Calu3 (cell line): ENCODE data around the gene TRIM44. TPM values are rescaled to one million over a fixed set of nuclear protein-coding genes. Genes with fewer than 3 reads are reported as not detected.
A peak's percentile ranks its signal among the peaks of the same experiment; 100 is the strongest.

Source experiments
- BruUV-seq: library from RNA; stranded (reverse); fragments of 400-500 nt; replicated peaks from 2 replicates; lab custom pipeline; 2021; lab: Mats Ljungman, UMichigan
- CTCF ChIA-PET: fragments of 300-600 bp; sonication (Branson Sonifier 250); formaldehyde crosslinking; loops from one replicate; lab custom pipeline; 2022; ENCODE audit warnings: antibody characterized with exemption; lab: Charles Lee
- DNase-seq: peaks from one replicate; pipeline ENCODE4 v3.0.0; 2022
- H3K27ac Mint-ChIP-seq: one replicate; pipeline ENCODE4 v1.8.0; 2022; ENCODE audit warnings: mixed read lengths; ENCODE audit not compliant: unreplicated experiment
- H3K27me3 Mint-ChIP-seq: one replicate; pipeline ENCODE4 v1.8.0; 2022; ENCODE audit warnings: mixed read lengths; ENCODE audit not compliant: unreplicated experiment
- H3K36me3 Mint-ChIP-seq: one replicate; pipeline ENCODE4 v1.8.0; 2022; ENCODE audit warnings: mild to moderate bottlenecking, moderate library complexity, mixed read lengths; ENCODE audit not compliant: insufficient read depth, unreplicated experiment
- H3K4me1 Mint-ChIP-seq: one replicate; pipeline ENCODE4 v1.8.0; 2022; ENCODE audit warnings: mild to moderate bottlenecking, low read depth, mixed read lengths; ENCODE audit not compliant: unreplicated experiment
- H3K4me3 Mint-ChIP-seq: one replicate; pipeline ENCODE4 v1.8.0; 2022; ENCODE audit warnings: mild to moderate bottlenecking, low read depth, moderate library complexity, mixed read lengths; ENCODE audit not compliant: unreplicated experiment
- H3K9me3 Mint-ChIP-seq: one replicate; pipeline ENCODE4 v1.8.0; 2022; ENCODE audit warnings: low read depth, mixed read lengths; ENCODE audit not compliant: unreplicated experiment
- CTCF ChIP-seq: fragments of 200-600 bp; IDR thresholded peaks from one replicate; pipeline ENCODE4 v1.8.0; 2022; ENCODE audit warnings: antibody characterized with exemption; ENCODE audit not compliant: unreplicated experiment
- intact Hi-C: fragments of 100-400 bp; cut with micrococcal nuclease; formaldehyde crosslinking; loops from one replicate; pipeline ENCODE4 v1.10.0; 2022; ENCODE audit not compliant: unreplicated experiment
- total RNA-seq: library from RNA; stranded (reverse); gene quantifications from 2 replicates; pipeline ENCODE4 v1.2.3, GENCODE V29; 2022

Gene TRIM44
- total RNA-seq, 1 experiment from 2014 or later: 71.3 TPM

DNA sequence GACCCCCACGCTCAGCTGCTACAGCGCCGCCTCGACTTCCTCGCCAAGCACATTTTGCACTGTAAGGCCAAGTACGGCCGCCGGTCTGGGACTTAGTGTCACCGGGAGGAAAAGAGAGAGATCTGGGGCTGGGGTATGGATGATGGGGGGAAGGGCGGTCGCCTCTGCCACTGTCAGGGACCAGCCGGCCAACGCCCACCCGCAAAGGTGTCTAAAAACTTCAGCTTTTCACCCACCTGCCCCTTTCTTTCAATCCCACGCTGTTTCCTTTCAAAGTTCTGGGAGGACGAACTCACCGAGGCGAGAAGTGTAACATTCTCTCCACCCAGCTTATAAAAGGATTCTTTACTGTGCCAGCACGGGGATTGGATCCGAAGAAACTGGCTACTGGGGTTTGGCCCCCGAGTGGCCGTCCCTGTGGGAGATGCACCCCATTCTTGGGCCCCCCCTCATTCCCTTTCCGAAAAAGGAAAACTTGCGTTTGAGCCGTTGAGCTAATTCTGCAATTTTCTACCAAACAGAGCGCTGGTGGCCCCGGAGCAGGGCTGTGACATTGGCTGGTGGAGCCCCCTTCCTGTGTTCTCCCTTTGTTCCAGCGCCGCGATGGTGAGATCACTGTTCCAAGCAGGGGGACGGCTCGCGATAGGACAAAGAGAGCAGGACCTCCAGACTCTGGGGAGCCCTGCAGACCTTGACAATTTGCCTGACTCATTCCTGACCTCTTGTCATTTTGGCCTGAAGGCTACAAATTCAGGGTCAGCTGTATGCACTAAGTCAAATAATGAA lies 42.5 kb upstream of the TRIM44 start:
- TF ChIP-seq CTCF: no peak
- Mint-ChIP-seq H3K9me3 (no peaks in the 10 kb centered on the region), H3K4me3 (peak overlapping the region; percentile 87), H3K4me1 (peaks cover 41% of the 10 kb centered on the region), H3K36me3 (peaks cover 29% of the 10 kb centered on the region), H3K27ac (peak overlapping the region; percentile 27), H3K27me3 (no peaks in the 10 kb centered on the region)
- intact Hi-C loops: loop anchor here (2.0 to 10.0 kb wide), 4 partner anchors 42 to 512 kb away; partner anchors contain the start of gene TRIM44
- CTCF ChIA-PET: interaction anchor here (1.9 kb wide), 1 partner anchor 202 kb away, joined by 13 read pairs; no protein-coding TSS in a partner anchor
- DNase-seq: peak; percentile 49
- TSS peak; percentile 79 for BruUV-seq

DNA sequence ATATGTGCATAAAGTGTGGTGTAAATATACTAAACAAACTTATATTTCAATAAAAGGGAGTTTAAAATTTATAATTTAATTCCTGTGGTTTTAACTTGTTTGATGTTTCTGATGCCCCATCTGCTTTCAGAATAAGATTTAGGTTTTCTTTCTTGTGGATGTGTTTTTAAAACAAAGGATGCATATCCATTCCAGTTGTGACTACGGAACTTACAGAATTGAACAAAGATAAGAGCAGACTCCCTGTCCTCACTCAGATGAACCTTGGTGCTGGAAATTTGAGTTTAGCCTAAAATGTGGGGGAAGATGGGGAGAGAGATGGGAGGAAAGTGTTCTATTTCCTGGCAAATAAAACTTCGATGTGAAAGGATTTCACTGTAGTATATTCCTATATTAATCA lies 41.8 kb upstream of the TRIM44 start:
- CTCF ChIA-PET: interaction anchor here (1.9 kb wide), 1 partner anchor 201 kb away, joined by 13 read pairs; no protein-coding TSS in a partner anchor
- intact Hi-C loops: loop anchor here (10.0 kb wide), 1 partner anchor 114 kb away; no protein-coding TSS in a partner anchor

DNA sequence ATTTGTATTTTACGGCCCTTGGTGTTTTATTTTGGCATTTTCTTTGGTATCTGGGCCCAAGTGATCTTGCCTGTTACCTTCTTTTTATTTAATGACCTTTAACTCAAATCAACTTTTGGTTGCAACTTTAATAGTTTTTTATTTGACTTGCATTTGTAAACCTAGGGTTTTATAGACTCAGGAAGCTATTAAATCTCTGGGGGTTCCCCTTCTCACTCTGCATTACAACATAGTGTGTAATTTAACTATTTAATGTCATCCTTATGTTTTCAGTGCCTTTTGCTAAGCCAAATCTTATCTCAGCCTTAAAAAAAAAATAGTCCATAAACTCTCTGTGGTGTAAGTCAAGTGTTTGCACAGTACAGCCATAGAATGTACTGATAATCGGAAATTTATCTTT lies 41.0 kb upstream of the TRIM44 start:
- H3K4me1 Mint-ChIP-seq: peaks cover 34% of the 10 kb centered on the region
- no peaks in the 10 kb centered on the region for H3K27me3 Mint-ChIP-seq
- TF ChIP-seq CTCF: no peak
- no TSS peak for BruUV-seq
- CTCF ChIA-PET: interaction anchor here (0.9 kb wide), 1 partner anchor 201 kb away, joined by 4 read pairs; no protein-coding TSS in a partner anchor
- no peaks in the 10 kb centered on the region for H3K9me3 Mint-ChIP-seq
- intact Hi-C loops: loop anchor here (10.0 kb wide), 1 partner anchor 113 kb away; no protein-coding TSS in a partner anchor
- H3K36me3 Mint-ChIP-seq: peaks cover 29% of the 10 kb centered on the region
- H3K4me3 Mint-ChIP-seq: peak overlapping the region; percentile 87
- no peak for DNase-seq
- H3K27ac Mint-ChIP-seq: no peak overlapping the region

More for the DNA sequence above, 41.8 kb upstream of the TRIM44 start:
- no peak for TF ChIP-seq CTCF
- Mint-ChIP-seq H3K9me3 (no peaks in the 10 kb centered on the region), H3K4me1 (peaks cover 37% of the 10 kb centered on the region), H3K36me3 (peaks cover 29% of the 10 kb centered on the region), H3K27ac (no peak overlapping the region), H3K27me3 (no peaks in the 10 kb centered on the region), H3K4me3 (peak overlapping the region; percentile 87)
- BruUV-seq: no TSS peak
- DNase-seq: no peak

GRCh38 chr11:35622070-35622469 lies 40.5 kb upstream of the TRIM44 start:
- no peak for TF ChIP-seq CTCF
- intact Hi-C loops: loop anchor here (10.0 kb wide), 1 partner anchor 113 kb away; no protein-coding TSS in a partner anchor
- DNase-seq: peak; percentile 14
- Mint-ChIP-seq H3K36me3 (peaks cover 29% of the 10 kb centered on the region), H3K4me1 (peaks cover 29% of the 10 kb centered on the region), H3K4me3 (no peak overlapping the region), H3K27me3 (no peaks in the 10 kb centered on the region), H3K9me3 (no peaks in the 10 kb centered on the region), H3K27ac (no peak overlapping the region)
- CTCF ChIA-PET: interaction anchor here (0.9 kb wide), 1 partner anchor 200 kb away, joined by 4 read pairs; no protein-coding TSS in a partner anchor
- BruUV-seq: no TSS peak
